PC-3 (cell line): ENCODE data around the gene WWC1.

Experiments
- EZH2 ChIP-seq: fragments of 300-600 bp; sonication (generic); IDR thresholded peaks from one replicate; pipeline ENCODE4 v1.6.1; 2017; ENCODE audit warnings: antibody characterized with exemption, mild to moderate bottlenecking, low read length; ENCODE audit not compliant: unreplicated experiment
- EZH2phosphoT487 ChIP-seq: fragments of 300-600 bp; sonication (generic); IDR thresholded peaks from 2 replicates; pipeline ENCODE4 v1.6.1; 2018; ENCODE audit warnings: mild to moderate bottlenecking, antibody characterized with exemption, low read length, borderline replicate concordance
- TF ChIP-seq, protein P1 (sequence below): fragments of 300-600 bp; sonication (generic); conservative IDR thresholded peaks from 2 replicates; pipeline ENCODE4 v1.5.1; 2017; ENCODE audit warnings: antibody characterized with exemption, low read depth, mild to moderate bottlenecking, low read length

DNA sequence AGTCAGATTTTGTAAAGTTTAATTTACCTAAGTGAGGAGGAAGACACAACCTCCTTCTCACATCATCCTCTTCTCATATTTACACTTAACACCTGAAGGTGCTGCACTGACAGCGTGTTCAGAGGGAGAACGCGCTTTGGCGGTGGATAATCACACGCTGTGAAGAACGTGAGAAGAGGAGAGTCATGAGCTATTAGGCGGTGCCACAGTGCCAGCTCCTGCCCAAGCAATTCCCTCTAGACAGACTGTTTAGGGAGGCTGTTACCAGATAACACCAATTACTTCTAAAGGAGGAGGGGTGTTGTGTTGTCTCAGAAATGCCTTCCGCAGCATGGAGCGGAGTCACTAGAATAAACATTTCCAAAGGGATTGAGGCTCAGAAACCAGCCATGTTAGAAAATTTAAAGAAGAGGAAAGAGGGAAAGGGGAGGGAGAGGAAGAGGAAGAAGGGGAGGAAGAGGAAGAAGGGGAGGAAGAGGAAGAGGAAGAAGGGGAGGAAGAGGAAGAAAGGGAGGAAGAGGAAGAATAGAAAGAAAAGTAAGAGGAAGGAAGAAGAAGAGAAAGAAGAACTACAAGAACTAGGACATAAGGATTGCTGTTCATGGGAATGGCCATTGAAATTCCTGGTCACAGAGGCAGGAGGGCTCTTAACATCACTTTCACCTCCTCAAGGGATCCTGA is 37.3 kb upstream of the WWC1 start:
- TF ChIP-seq EZH2phosphoT487 (no peak), EZH2 (no peak)
- TF ChIP-seq, protein P1, sequence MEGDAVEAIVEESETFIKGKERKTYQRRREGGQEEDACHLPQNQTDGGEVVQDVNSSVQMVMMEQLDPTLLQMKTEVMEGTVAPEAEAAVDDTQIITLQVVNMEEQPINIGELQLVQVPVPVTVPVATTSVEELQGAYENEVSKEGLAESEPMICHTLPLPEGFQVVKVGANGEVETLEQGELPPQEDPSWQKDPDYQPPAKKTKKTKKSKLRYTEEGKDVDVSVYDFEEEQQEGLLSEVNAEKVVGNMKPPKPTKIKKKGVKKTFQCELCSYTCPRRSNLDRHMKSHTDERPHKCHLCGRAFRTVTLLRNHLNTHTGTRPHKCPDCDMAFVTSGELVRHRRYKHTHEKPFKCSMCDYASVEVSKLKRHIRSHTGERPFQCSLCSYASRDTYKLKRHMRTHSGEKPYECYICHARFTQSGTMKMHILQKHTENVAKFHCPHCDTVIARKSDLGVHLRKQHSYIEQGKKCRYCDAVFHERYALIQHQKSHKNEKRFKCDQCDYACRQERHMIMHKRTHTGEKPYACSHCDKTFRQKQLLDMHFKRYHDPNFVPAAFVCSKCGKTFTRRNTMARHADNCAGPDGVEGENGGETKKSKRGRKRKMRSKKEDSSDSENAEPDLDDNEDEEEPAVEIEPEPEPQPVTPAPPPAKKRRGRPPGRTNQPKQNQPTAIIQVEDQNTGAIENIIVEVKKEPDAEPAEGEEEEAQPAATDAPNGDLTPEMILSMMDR: no peak
